Urinary bladder (tissue), 4 donors: Measurements from ENCODE around the gene PWWP2B. TPM values are rescaled to one million over a fixed set of nuclear protein-coding genes. Genes with fewer than 3 reads are reported as not detected.

Experiments
- DNase-seq: peaks from one replicate; pipeline ENCODE4 v3.0.0-alpha.2; 2015; ENCODE audit errors: extremely low spot score
- H3K27ac ChIP-seq: one replicate; pipeline ENCODE4 v1.5.1; 2013; ENCODE audit warnings: low read depth, mild to moderate bottlenecking, moderate library complexity
- H3K36me3 ChIP-seq: one replicate; pipeline ENCODE4 v1.6.1; 2013; ENCODE audit warnings: mild to moderate bottlenecking, moderate library complexity; ENCODE audit not compliant: insufficient read depth
- H3K4me1 ChIP-seq: one replicate; pipeline ENCODE4 v1.6.1; 2013; ENCODE audit warnings: mild to moderate bottlenecking, moderate library complexity; ENCODE audit not compliant: insufficient read depth
- H3K4me3 ChIP-seq: one replicate; pipeline ENCODE4 v1.5.1; 2013; ENCODE audit warnings: low read depth, low read length
- WGBS: extraction: QIAGEN DNeasy Blood & Tissue Kit; methylation state at CpG from one replicate; pipeline ENCODE4 v1.1.7; 2013; 5-methylcytosine and 5-hydroxymethylcytosine counted together
- polyA plus RNA-seq: library from polyadenylated mRNA; stranded (reverse); fragments of 200-250 nt; gene quantifications from one replicate; pipeline ENCODE4 v1.2.3, GENCODE V29; 2013
- total RNA-seq: library from RNA; depleted of rRNA; stranded (reverse); fragments of >200 nt; gene quantifications from one replicate; pipeline ENCODE4 v1.2.3, GENCODE V29; 2014
- donor health status: healthy with polysubstance abuse.
- donor health status: healthy.

PWWP2B gene
- total and polyA plus RNA-seq, 2 donors, result 6.8 to 16.6 TPM

GRCh38 chr10:132465193-132465888 is 68.3 kb downstream of the PWWP2B start:
- WGBS, result 91% methylated on average over 35 of the region's 35 CpGs
- H3K36me3 ChIP-seq, result no peaks in the 10 kb centered on the region
- H3K27ac ChIP-seq, result peak overlapping the region; percentile 78
- no peak for DNase-seq
- H3K4me1 ChIP-seq, result no peaks in the 10 kb centered on the region
- H3K4me3 ChIP-seq, result no peak overlapping the region

GRCh38 chr10:132465889-132466519 is 69.0 kb downstream of the PWWP2B start:
- WGBS, result 87% methylated on average over 20 of the region's 20 CpGs
- Histone ChIP-seq H3K4me3 (no peak overlapping the region), H3K27ac (no peak overlapping the region), H3K36me3 (no peaks in the 10 kb centered on the region), H3K4me1 (no peaks in the 10 kb centered on the region)
- DNase-seq, result no peak

GRCh38 chr10:132466520-132467463 is 69.8 kb downstream of the PWWP2B start:
- 90% methylated on average over 29 of the region's 29 CpGs for WGBS
- Histone ChIP-seq H3K27ac (no peak overlapping the region), H3K36me3 (no peaks in the 10 kb centered on the region), H3K4me1 (no peaks in the 10 kb centered on the region), H3K4me3 (no peak overlapping the region)
- DNase-seq, result no peak

Other genes starting within 250 kb of the PWWP2B start
- 1.7 TPM for gene DPYSL4, start 210.3 kb upstream of the PWWP2B start, total RNA-seq
- gene DPYSL4, start 210.3 kb upstream of the PWWP2B start, polyA plus RNA-seq, result 1.5 TPM
- 4.8 TPM for gene STK32C, start 89.2 kb upstream of the PWWP2B start, total RNA-seq
- gene STK32C, start 89.2 kb upstream of the PWWP2B start, polyA plus RNA-seq, result 13.6 TPM
- 13.2 TPM for gene LRRC27, start 65.0 kb upstream of the PWWP2B start, total RNA-seq
- gene LRRC27, start 65.0 kb upstream of the PWWP2B start, polyA plus RNA-seq, result 6.5 TPM
- gene INPP5A, start 140.6 kb downstream of the PWWP2B start, total RNA-seq, result 61.0 TPM
- gene INPP5A, start 140.6 kb downstream of the PWWP2B start, polyA plus RNA-seq, result 66.2 TPM